TTC549 (cell line): Measurements from ENCODE around the gene SLC28A1.
"Not testable (repeated sequence)": the region's sequence is repeated elsewhere in the genome, so short reads cannot be mapped to it uniquely, and the experiment has no call there.

Experiments
- FAIRE-seq: peaks from 2 replicates; lab custom pipeline; 2012; peaks lifted over from hg19 to GRCh38; lab: Jason Lieb, UNC

Gene SLC28A1

GRCh38 chr15:84883916-84884781, at the start of gene SLC28A1:
Gene SLC28A1, plus strand, starts transcription at chr15:84884662. Its CDS starts 3,099 bp downstream, at chr15:84887761.
- no peak for FAIRE-seq

- no peak for FAIRE-seq
These were observed 49.5 kb upstream of the SLC28A1 start for GRCh38 chr15:84834969-84835368.

- no peak for FAIRE-seq
These were observed 48.7 kb upstream of the SLC28A1 start for GRCh38 chr15:84835661-84836337.

GRCh38 chr15:84836844-84837243, 47.6 kb upstream of the SLC28A1 start:
- FAIRE-seq, result no peak

GRCh38 chr15:84839714-84840113, 44.7 kb upstream of the SLC28A1 start:
- FAIRE-seq, result no peak

- no peak for FAIRE-seq
These were observed 44.2 kb upstream of the SLC28A1 start for GRCh38 chr15:84840255-84840654.

- no peak for FAIRE-seq
These were observed 43.6 kb upstream of the SLC28A1 start for GRCh38 chr15:84840741-84841429.

GRCh38 chr15:84842781-84843180, 41.7 kb upstream of the SLC28A1 start:
- FAIRE-seq, result no peak

GRCh38 chr15:84844964-84845363, 39.5 kb upstream of the SLC28A1 start:
- FAIRE-seq, result no peak

GRCh38 chr15:84845631-84846030, 38.8 kb upstream of the SLC28A1 start:
- FAIRE-seq, result not testable (repeated sequence)

GRCh38 chr15:84846269-84846668, 38.2 kb upstream of the SLC28A1 start:
- FAIRE-seq, result no peak

GRCh38 chr15:84847382-84847781, 37.1 kb upstream of the SLC28A1 start:
- peak; percentile 11 for FAIRE-seq

- no peak for FAIRE-seq
These were observed 32.2 kb upstream of the SLC28A1 start for GRCh38 chr15:84852212-84852611.

GRCh38 chr15:84855136-84855535, 29.3 kb upstream of the SLC28A1 start:
- FAIRE-seq, result no peak

- no peak for FAIRE-seq
These were observed 28.7 kb upstream of the SLC28A1 start for GRCh38 chr15:84855765-84856164.

GRCh38 chr15:84856731-84857417, 27.6 kb upstream of the SLC28A1 start:
- FAIRE-seq, result no peak

- no peak for FAIRE-seq
These were observed 27.0 kb upstream of the SLC28A1 start for GRCh38 chr15:84857418-84858004.

- FAIRE-seq, result no peak
These were observed 26.2 kb upstream of the SLC28A1 start for GRCh38 chr15:84858231-84858630.

GRCh38 chr15:84859144-84859543, 25.3 kb upstream of the SLC28A1 start:
- FAIRE-seq, result no peak

- no peak for FAIRE-seq
These were observed 24.8 kb upstream of the SLC28A1 start for GRCh38 chr15:84859651-84860050.

GRCh38 chr15:84861781-84862180, 22.7 kb upstream of the SLC28A1 start:
- no peak for FAIRE-seq
